Measurements from ENCODE around the gene GCSAM.

- TF ChIP-seq CTCF (IDR thresholded peaks at IDR 0.05), result no peak
- no peak for TF ChIP-seq POLR2A (IDR thresholded peaks at IDR 0.05)
Observed at GRCh38 chr3:112109322-112109721, 23.7 kb downstream of the GCSAM start.

Measured in ovary (tissue), 3 donors.